Psoas muscle (tissue), 8 donors: Measurements from ENCODE around the gene ZNF277. TPM values are rescaled to one million over a fixed set of nuclear protein-coding genes. Genes with fewer than 3 reads are reported as not detected.
A peak's percentile ranks its signal among the peaks of the same experiment; 100 is the strongest.

Source experiments
- ATAC-seq, 4 donors: fragments of 200-7000 bp; cut with Tn5 transposase; one replicate each; pipeline ENCODE4 v1.9.1; 2020; ENCODE audit warnings: moderate library complexity in 3 of 4, mild to moderate bottlenecking in 2 of 4
- DNase-seq, 2 donors: peaks; one replicate each; pipeline ENCODE4 v3.0.0-alpha.2; 2020
- H3K27ac ChIP-seq: fragments of 200-600 bp; one replicate; pipeline ENCODE4 v1.8.0; 2022
- H3K27me3 ChIP-seq, 3 donors: fragments of 200-600 bp in 1 of 3; one replicate each; pipeline versions ENCODE4 v1.6.1 to v1.8.0; 2013 to 2022; ENCODE audit warnings: low read length in 2 of 3, mild to moderate bottlenecking in 2 of 3, moderate library complexity in 1 of 3; ENCODE audit not compliant: insufficient read depth in 3 of 3
- H3K36me3 ChIP-seq, 2 donors: fragments of 200-600 bp in 1 of 2; one replicate each; pipeline versions ENCODE4 v1.6.1 to v1.8.0; 2013 to 2022; ENCODE audit warnings: low read depth in 1 of 2, mild to moderate bottlenecking in 1 of 2, moderate library complexity in 1 of 2; ENCODE audit not compliant: insufficient read depth in 1 of 2
- H3K4me1 ChIP-seq: fragments of 200-600 bp; one replicate; pipeline ENCODE4 v1.8.0; 2022
- H3K4me3 ChIP-seq: fragments of 200-600 bp; one replicate; pipeline ENCODE4 v1.8.0; 2022; ENCODE audit warnings: mild to moderate bottlenecking
- H3K9me3 ChIP-seq: fragments of 200-600 bp; one replicate; pipeline ENCODE4 v1.8.0; 2022
- WGBS, 3 donors: extraction: QIAGEN DNeasy Blood & Tissue Kit; methylation state at CpG; one replicate each; pipeline versions ENCODE4 v1.1.6 to v1.1.7; 2013; 5-methylcytosine and 5-hydroxymethylcytosine counted together
- intact Hi-C, 2 donors: fragments of 100-400 bp; cut with DNase I; formaldehyde crosslinking; loops; one replicate each; pipeline versions ENCODE4 v1.11.0 to v1.14.2; 2022
- polyA plus RNA-seq, 3 donors: library from polyadenylated mRNA; stranded (reverse); fragments of 200-250 nt; gene quantifications; one replicate each; pipeline ENCODE4 v1.2.3, GENCODE V29; 2013
- total RNA-seq, 4 donors: library from RNA; stranded (reverse); fragmentation: NEBNext Ultra II Directional in 2 of 4; extraction: Animal tissue kit (Norgen Biotek cat#: 25700) in 2 of 4; gene quantifications; one replicate each; pipeline versions ENCODE4 v1.2.1 to v1.2.4, GENCODE V29; 2021 to 2023
- TF ChIP-seq, protein P1 (sequence below): fragments of 200-600 bp; IDR thresholded peaks from one replicate; pipeline ENCODE4 v1.8.0; 2022; ENCODE audit warnings: antibody characterized with exemption
- donor health status: healthy with polysubstance abuse.
- donor health status: DM: no; HTN: no; CAD: no; lungs with moderate emphysema.
- donor health status: Bipolar disorder and iron deficiency.
- donor health status: healthy.
- donor health status: DM: yes; HTN: yes; CAD: no.
- donor health status: DM: no; HTN: no; CAD: no.
- donor health status: DM: no; HTN: no; CAD: no.
- donor health status: DM: yes; HTN: yes; CAD: no.

Gene ZNF277
- total and polyA plus RNA-seq, 7 donors: 6.9 to 16.7 (median 11.6) TPM

DNA sequence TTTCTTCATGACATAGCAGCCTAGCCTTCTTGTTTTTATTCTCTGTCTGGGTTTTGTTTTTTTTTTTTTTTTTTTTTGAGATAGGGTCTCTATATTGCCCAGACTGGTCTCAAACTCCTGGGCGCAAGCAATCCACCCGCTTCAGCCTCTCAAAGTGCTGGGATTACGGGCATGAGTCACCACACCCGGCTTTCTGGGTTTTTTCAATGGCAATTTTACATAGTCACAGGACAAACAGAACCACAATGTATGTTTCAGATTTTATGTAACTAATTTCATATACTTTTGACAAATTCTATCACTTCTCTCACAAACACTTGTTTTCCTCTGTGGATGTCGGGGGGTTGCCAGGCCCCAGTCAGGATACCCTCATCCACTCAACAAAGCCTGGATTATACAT, 16.8 kb upstream of the ZNF277 start:
- peaks cover 24% of the 10 kb centered on the region for H3K4me1 ChIP-seq
- no peak overlapping the region for H3K4me3 ChIP-seq
- no peak overlapping the region for H3K27ac ChIP-seq
- no peak for DNase-seq
- ATAC-seq: no peak
- TF ChIP-seq, protein P1, sequence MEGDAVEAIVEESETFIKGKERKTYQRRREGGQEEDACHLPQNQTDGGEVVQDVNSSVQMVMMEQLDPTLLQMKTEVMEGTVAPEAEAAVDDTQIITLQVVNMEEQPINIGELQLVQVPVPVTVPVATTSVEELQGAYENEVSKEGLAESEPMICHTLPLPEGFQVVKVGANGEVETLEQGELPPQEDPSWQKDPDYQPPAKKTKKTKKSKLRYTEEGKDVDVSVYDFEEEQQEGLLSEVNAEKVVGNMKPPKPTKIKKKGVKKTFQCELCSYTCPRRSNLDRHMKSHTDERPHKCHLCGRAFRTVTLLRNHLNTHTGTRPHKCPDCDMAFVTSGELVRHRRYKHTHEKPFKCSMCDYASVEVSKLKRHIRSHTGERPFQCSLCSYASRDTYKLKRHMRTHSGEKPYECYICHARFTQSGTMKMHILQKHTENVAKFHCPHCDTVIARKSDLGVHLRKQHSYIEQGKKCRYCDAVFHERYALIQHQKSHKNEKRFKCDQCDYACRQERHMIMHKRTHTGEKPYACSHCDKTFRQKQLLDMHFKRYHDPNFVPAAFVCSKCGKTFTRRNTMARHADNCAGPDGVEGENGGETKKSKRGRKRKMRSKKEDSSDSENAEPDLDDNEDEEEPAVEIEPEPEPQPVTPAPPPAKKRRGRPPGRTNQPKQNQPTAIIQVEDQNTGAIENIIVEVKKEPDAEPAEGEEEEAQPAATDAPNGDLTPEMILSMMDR: no peak
- intact Hi-C loops: no loop called here
- H3K9me3 ChIP-seq: no peaks in the 10 kb centered on the region
- no peaks in the 10 kb centered on the region for H3K27me3 ChIP-seq
- 94 to 99% (median 97%) methylated on average over 5 of the region's 5 CpGs for WGBS, 3 donors
- H3K36me3 ChIP-seq: no peaks in the 10 kb centered on the region

DNA sequence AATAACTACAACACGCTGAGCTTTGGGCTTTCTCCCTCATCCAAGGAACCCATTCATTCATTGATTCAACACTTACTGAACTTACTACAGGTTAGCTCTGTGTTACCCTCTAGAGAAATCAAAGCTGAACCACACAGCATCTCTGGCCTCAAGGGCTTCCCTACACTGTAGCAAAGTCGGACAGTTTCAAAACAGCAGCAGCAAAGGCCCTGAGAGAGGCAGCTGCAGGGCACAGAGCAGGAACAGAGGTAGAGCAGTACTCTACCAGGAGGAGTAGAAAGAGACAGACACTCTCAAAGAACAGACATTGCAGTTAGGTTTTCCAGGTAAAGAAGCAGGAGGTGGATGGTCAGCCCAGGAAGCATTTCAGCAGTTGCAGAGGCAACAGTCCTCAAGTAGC, 16.4 kb upstream of the ZNF277 start:
- H3K27me3 ChIP-seq: no peaks in the 10 kb centered on the region
- H3K27ac ChIP-seq: no peak overlapping the region
- ATAC-seq: no peak
- peaks cover 19% of the 10 kb centered on the region for H3K4me1 ChIP-seq
- intact Hi-C loops: no loop called here
- no peak overlapping the region for H3K4me3 ChIP-seq
- WGBS, 3 donors: 90 to 100% (median 94%) methylated on average over 2 of the region's 2 CpGs
- no peaks in the 10 kb centered on the region for H3K9me3 ChIP-seq
- H3K36me3 ChIP-seq: no peaks in the 10 kb centered on the region
- TF ChIP-seq, protein P1: no peak
- no peak for DNase-seq

DNA sequence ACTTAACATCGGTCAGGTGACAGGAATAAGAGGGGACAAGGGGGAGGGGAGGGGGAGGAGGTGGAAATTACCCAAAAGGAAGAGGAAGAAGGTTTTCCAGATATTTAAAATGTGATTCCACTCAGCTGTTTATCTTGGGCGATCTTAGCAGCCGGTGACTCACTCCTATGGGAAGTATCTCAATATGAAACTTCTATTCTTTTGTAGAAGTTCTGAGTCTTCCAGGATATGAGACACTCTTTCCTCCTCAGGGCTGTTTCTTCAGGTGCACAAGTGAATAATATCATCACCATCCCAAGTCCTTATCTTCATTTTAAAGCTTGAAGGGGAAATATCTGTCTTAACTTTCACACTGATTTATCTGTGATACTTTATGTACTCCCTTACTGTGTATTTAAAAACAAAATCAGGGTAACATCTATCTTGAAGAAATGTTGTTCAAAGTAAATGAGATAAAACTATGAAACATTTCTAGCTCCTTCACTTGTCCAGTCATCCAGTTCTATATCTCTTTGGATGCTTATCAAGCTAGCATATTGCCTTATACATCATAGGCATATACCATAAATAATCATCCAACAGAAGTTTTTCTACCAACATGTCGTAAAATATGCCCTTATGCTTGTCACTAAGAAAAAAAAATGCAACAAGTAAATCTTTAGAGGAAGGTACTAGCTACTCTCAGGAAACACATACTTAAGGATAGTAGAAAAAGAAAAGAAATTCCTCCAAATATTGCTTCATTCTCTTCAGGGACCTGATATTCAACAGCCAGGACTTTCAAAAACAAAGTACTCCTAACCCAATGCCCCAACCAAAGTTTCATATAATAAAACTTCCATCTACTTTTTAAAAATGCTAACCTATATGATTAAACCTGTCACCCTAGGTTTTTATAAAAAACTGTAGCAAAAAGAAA, 14.0 kb upstream of the ZNF277 start:
- ATAC-seq (peak in 2 of 4 donors; percentile 37 to 44), DNase-seq (no peak)
- Histone ChIP-seq H3K27me3 (no peaks in the 10 kb centered on the region), H3K9me3 (no peaks in the 10 kb centered on the region), H3K4me1 (no peaks in the 10 kb centered on the region), H3K27ac (peak overlapping the region; percentile 44), H3K36me3 (no peaks in the 10 kb centered on the region), H3K4me3 (no peak overlapping the region)
- TF ChIP-seq, protein P1: no peak
- intact Hi-C loops: no loop called here
- WGBS, 3 donors: 64 to 72% (median 71%) methylated on average over 4 of the region's 4 CpGs

GRCh38 chr7:112193915-112194502, 12.5 kb upstream of the ZNF277 start:
- TF ChIP-seq, protein P1: no peak
- peaks cover 8% of the 10 kb centered on the region for H3K4me1 ChIP-seq
- no peaks in the 10 kb centered on the region for H3K36me3 ChIP-seq
- intact Hi-C loops: no loop called here
- DNase-seq (no peak), ATAC-seq (no peak)
- no peak overlapping the region for H3K4me3 ChIP-seq
- no peaks in the 10 kb centered on the region for H3K9me3 ChIP-seq
- no peaks in the 10 kb centered on the region for H3K27me3 ChIP-seq
- no peak overlapping the region for H3K27ac ChIP-seq
